Natural killer cell (primary cell): ENCODE measurements around the gene AMDHD2. TPM values are rescaled to one million over a fixed set of nuclear protein-coding genes. Genes with fewer than 3 reads are reported as not detected.
"Not testable (repeated sequence)": the region's sequence is repeated elsewhere in the genome, so short reads cannot be mapped to it uniquely, and the experiment has no call there.

Experiments used
- ATAC-seq, 3 donors: fragments of 150-1000 bp in 2 of 3; fragments of 200-7000 bp in 1 of 3; cut with Tn5 transposase; 1 replicate in 1 of 3; 2 replicates in 2 of 3; pipeline ENCODE4 v1.10.0; 2021; ENCODE audit warnings: mild to moderate bottlenecking in 2 of 3, moderate library complexity in 2 of 3
- DNase-seq, 2 donors: peaks; one replicate each; pipeline versions ENCODE4 v3.0.0 to v3.0.0-alpha.2; 2013 to 2021; ENCODE audit warnings: mixed read lengths in 1 of 2
- H3K27ac ChIP-seq: one replicate; pipeline ENCODE4 v1.5.1; 2013; ENCODE audit warnings: mild to moderate bottlenecking, low read length
- H3K27me3 ChIP-seq: one replicate; pipeline ENCODE4 v1.6.1; 2013; ENCODE audit warnings: low read length; ENCODE audit not compliant: control insufficient read depth, insufficient read depth
- H3K36me3 ChIP-seq: one replicate; pipeline ENCODE4 v1.6.1; 2013; ENCODE audit warnings: low read length; ENCODE audit not compliant: control insufficient read depth, insufficient read depth
- H3K4me1 ChIP-seq: one replicate; pipeline ENCODE4 v1.6.1; 2013; ENCODE audit warnings: low read length; ENCODE audit not compliant: control insufficient read depth, insufficient read depth
- H3K4me3 ChIP-seq: one replicate; pipeline ENCODE4 v1.5.1; 2013; ENCODE audit warnings: low read length
- H3K9me3 ChIP-seq: one replicate; pipeline ENCODE4 v1.6.1; 2013; ENCODE audit warnings: low read length; ENCODE audit not compliant: control insufficient read depth, insufficient read depth
- H3K27ac Mint-ChIP-seq, 2 donors: one replicate each; pipeline ENCODE4 v1.8.0; 2022; ENCODE audit warnings: mild to moderate bottlenecking in 2 of 2, mixed read lengths in 2 of 2, moderate library complexity in 1 of 2
- H3K27me3 Mint-ChIP-seq, 2 donors: one replicate each; pipeline ENCODE4 v1.8.0; 2022; ENCODE audit warnings: low read depth in 2 of 2, mixed read lengths in 2 of 2
- H3K36me3 Mint-ChIP-seq: one replicate; pipeline ENCODE4 v1.8.0; 2022; ENCODE audit warnings: mixed read lengths
- H3K4me1 Mint-ChIP-seq, 2 donors: one replicate each; pipeline ENCODE4 v1.8.0; 2022; ENCODE audit warnings: mixed read lengths in 2 of 2
- H3K4me3 Mint-ChIP-seq: one replicate; pipeline ENCODE4 v1.8.0; 2022; ENCODE audit warnings: mild to moderate bottlenecking, moderate library complexity, mixed read lengths
- H3K9me3 Mint-ChIP-seq, 2 donors: one replicate each; pipeline ENCODE4 v1.8.0; 2022; ENCODE audit warnings: mixed read lengths in 2 of 2
- WGBS: methylation state at CpG from one replicate; pipeline ENCODE4 v1.1.7; 2013; ENCODE audit warnings: missing lambda C conversion rate; ENCODE audit not compliant: insufficient coverage; 5-methylcytosine and 5-hydroxymethylcytosine counted together
- intact Hi-C: fragments of 100-400 bp; cut with micrococcal nuclease; formaldehyde crosslinking; loops from one replicate; pipeline ENCODE4 v1.14.2; 2022
- total RNA-seq, 4 donors: library from RNA; stranded (reverse); fragments of 120-200 nt in 1 of 4; gene quantifications; one replicate each; pipeline versions ENCODE4 v1.2.3 to v1.2.4, GENCODE V29; 2013 to 2022
- TF ChIP-seq, protein P1 (sequence below): fragments of 200-600 bp; IDR thresholded peaks from one replicate; pipeline ENCODE4 v1.8.0; 2022; ENCODE audit warnings: antibody characterized with exemption

AMDHD2 gene
- total RNA-seq, 3 donors from 2014 or later (not counting 1 experiment from before 2014, with no cell fraction given): 129 to 162 (median 144) TPM

DNA sequence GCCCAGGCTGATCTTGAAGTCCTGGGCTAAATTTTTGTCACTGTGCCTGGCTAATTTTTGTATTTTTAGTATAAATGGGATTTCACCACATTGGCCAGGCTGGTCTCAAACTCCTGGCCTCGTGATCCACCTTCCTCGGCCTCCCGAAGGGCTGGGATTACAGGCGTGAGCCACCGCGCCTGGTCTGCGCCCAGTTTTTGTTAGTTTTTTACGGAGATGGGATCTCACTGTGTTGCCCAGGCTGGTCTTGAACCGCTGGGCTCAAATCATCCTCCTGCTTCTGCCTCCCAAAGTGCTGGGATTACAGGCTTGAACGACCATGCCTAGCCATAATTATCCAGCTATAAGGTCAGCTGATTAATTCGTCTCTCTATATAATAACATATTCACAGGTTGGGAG, 13.7 kb downstream of the AMDHD2 start:
- H3K9me3 Mint-ChIP-seq: no peaks in the 10 kb centered on the region
- peak overlapping the region; percentile 72 for H3K4me3 Mint-ChIP-seq
- Histone ChIP-seq H3K4me1 (peaks cover 51% of the 10 kb centered on the region), H3K27me3 (no peaks in the 10 kb centered on the region), H3K9me3 (no peaks in the 10 kb centered on the region), H3K4me3 (no peak overlapping the region), H3K36me3 (peaks cover 7% of the 10 kb centered on the region), H3K27ac (no peak overlapping the region)
- intact Hi-C loops: no loop called here
- peaks cover 28 to 42% of the 10 kb centered on the region in 2 donors for H3K4me1 Mint-ChIP-seq
- peak overlapping the region; percentile 71 to 98 for H3K27ac Mint-ChIP-seq
- no peaks in the 10 kb centered on the region for H3K27me3 Mint-ChIP-seq
- no peaks in the 10 kb centered on the region for H3K36me3 Mint-ChIP-seq
- no peak for DNase-seq
- TF ChIP-seq, protein P1, sequence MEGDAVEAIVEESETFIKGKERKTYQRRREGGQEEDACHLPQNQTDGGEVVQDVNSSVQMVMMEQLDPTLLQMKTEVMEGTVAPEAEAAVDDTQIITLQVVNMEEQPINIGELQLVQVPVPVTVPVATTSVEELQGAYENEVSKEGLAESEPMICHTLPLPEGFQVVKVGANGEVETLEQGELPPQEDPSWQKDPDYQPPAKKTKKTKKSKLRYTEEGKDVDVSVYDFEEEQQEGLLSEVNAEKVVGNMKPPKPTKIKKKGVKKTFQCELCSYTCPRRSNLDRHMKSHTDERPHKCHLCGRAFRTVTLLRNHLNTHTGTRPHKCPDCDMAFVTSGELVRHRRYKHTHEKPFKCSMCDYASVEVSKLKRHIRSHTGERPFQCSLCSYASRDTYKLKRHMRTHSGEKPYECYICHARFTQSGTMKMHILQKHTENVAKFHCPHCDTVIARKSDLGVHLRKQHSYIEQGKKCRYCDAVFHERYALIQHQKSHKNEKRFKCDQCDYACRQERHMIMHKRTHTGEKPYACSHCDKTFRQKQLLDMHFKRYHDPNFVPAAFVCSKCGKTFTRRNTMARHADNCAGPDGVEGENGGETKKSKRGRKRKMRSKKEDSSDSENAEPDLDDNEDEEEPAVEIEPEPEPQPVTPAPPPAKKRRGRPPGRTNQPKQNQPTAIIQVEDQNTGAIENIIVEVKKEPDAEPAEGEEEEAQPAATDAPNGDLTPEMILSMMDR: no peak
- 97% methylated on average over 9 of the region's 11 CpGs for WGBS
- ATAC-seq: no peak

DNA sequence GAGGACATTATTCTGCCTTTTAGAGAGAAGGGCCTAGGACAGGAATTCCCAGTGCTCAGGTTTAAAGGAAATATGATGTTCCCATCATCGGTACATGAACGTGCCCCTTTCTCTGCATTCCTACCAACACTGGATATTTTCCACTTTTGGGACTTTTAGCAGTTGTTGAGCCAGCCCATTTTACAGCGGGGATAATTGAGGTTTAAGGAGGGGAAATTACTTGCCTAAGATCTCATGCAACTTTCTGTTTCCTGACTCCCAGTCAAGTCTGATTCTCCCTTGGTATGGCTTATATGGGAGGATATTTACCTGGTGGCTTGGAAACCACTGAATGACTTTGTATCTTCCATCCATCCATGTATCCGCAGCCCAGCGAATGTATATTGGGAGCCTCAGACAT, 14.2 kb downstream of the AMDHD2 start:
- Mint-ChIP-seq H3K4me3 (peak overlapping the region; percentile 72), H3K4me1 (peaks cover 32 to 47% of the 10 kb centered on the region in 2 donors), H3K27ac (peak overlapping the region; percentile 71 to 98)
- H3K36me3 ChIP-seq, DNase-seq, H3K9me3 ChIP-seq, H3K27me3 ChIP-seq, H3K27ac ChIP-seq, ATAC-seq, H3K27me3 Mint-ChIP-seq, H3K36me3 Mint-ChIP-seq, H3K9me3 Mint-ChIP-seq, H3K4me3 ChIP-seq, intact Hi-C loops: not testable (repeated sequence)
- peaks cover 55% of the 10 kb centered on the region for H3K4me1 ChIP-seq
- 100% methylated on average over 4 of the region's 5 CpGs for WGBS

DNA sequence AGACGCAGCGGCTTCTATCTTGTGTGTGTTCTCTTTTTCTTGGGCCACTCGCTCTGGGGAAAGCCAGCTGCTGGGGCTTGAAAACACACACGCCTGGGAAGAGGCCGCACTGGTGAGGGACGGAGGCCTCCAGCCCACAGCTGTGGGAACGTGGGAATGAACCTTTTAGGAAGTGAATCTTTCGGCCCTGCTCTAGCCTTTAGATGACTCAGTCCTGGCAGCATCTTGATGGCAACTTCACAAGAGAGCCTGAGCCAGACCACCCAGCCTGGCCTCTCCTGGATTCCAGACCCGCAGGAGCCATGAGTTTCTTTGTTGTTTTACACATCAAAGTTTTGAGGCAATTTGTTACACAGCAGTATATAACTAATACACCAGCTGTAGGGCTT, 15.4 kb downstream of the AMDHD2 start:
- Histone ChIP-seq H3K9me3 (no peaks in the 10 kb centered on the region), H3K27ac (no peak overlapping the region), H3K4me1 (peaks cover 65% of the 10 kb centered on the region), H3K36me3 (no peaks in the 10 kb centered on the region), H3K27me3 (no peaks in the 10 kb centered on the region), H3K4me3 (no peak overlapping the region)
- Mint-ChIP-seq H3K9me3 (no peaks in the 10 kb centered on the region), H3K27ac (peak overlapping the region in 1 of 2 donors; percentile 89), H3K27me3 (no peaks in the 10 kb centered on the region), H3K4me3 (no peak overlapping the region), H3K4me1 (peaks cover 42 to 49% of the 10 kb centered on the region in 2 donors), H3K36me3 (no peaks in the 10 kb centered on the region)
- intact Hi-C loops: no loop called here
- TF ChIP-seq, protein P1: no peak
- peak in 1 of 2 donors; percentile 18 for DNase-seq
- no peak for ATAC-seq
- 81% methylated on average over 9 of the region's 9 CpGs for whole genome bisulfite sequencing

DNA sequence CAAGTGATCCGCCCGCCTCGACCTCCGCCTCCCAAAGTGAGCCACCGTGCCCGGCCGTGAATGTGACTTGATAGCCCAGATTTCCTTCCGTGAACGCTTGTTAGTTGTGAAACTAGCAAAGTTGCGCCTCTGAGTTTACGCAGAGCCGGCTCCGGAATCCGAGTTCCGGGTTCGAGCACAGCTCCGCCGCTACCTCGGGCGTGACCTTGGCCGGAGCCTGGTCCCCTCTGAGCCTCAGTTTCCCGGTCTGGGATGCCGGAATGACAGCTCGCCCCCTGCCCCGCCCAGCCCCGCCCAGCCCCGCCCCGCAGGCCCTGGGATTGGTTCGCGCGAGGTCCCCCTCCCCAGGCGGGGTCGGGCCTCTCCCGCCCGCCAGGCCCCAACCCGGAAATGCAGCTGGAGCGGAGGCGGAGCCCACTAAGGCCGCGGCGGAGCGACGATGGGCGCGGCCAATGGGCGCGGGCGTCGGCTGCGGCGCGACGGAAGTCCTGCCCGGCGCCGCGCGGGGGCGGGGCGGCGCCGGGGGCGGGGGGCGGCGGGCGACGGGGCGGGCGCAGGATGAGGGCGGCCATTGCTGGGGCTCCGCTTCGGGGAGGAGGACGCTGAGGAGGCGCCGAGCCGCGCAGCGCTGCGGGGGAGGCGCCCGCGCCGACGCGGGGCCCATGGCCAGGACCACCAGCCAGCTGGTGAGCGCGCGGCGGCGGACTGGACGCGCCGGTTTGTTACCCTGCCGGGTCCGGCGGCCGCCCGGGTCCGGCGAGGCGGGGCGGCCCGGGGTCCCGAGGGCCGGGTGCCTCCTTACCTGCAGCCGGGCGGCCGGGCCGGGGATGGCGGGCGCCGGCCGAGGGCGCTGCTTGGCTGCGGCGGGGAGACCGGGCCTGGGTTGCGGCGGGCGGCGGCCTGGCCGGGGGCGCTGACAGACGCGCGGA, 17.5 kb downstream of the AMDHD2 start, which contains the start of gene PDPK1:
Gene PDPK1, plus strand, starts transcription at position 571 of the 929 bp plus-strand sequence. Its CDS starts 92 bp downstream, at position 663.
- Mint-ChIP-seq H3K36me3 (no peaks in the 10 kb centered on the region), H3K27ac (peak within 1 kb of the TSS; percentile 85 to 89), H3K9me3 (no peaks in the 10 kb centered on the region), H3K4me1 (peaks cover 36 to 40% of the 10 kb centered on the region in 2 donors), H3K4me3 (peak within 1 kb of the TSS; percentile 86), H3K27me3 (no peaks in the 10 kb centered on the region)
- Histone ChIP-seq H3K36me3 (no peaks in the 10 kb centered on the region), H3K9me3 (no peaks in the 10 kb centered on the region), H3K4me3 (peak within 1 kb of the TSS; percentile 63), H3K27me3 (no peaks in the 10 kb centered on the region), H3K4me1 (peaks cover 58% of the 10 kb centered on the region), H3K27ac (peak within 1 kb of the TSS; percentile 77)
- WGBS: under 1% methylated on average over 117 of the region's 126 CpGs
- DNase-seq (peak; percentile 92 to 97), ATAC-seq (peak; percentile 84 to 96 (median 87))
- TF ChIP-seq, protein P1: no peak
- intact Hi-C loops: no loop called here

DNA sequence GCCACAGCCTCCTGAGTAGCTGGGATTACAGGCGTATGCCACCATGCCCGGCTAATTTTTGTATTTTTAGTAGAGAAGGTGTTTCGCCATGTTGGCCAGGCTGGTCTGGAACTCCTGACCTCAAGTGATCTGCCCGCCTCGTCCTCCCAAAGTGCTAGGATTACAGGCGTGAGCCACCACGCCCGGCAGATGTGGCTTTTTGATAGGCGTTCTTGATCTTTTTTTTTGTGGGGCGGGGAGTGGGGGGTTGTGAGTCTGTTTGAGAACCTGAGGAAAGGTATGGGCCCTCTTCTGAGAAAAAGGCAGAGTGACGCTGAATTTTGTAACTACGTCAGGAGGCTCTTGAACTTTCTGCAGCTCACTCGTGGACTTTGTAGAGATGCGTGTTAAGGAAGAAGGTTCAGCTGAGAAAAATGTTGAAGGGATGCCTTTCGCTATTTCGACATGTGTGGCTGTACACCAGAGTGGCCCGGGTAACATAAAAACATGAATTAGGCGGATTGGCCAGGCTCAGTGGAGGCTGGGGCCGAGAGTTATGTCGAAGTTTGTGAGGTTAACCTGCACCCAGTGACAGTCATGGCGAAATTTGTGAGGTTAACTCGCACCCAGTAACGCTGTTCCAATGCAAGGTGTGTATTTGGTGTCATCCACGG, 19.1 kb downstream of the AMDHD2 start:
- H3K9me3 Mint-ChIP-seq, H3K4me3 ChIP-seq, H3K36me3 Mint-ChIP-seq, H3K9me3 ChIP-seq, H3K27me3 Mint-ChIP-seq, ATAC-seq, H3K27ac ChIP-seq, intact Hi-C loops, H3K27me3 ChIP-seq, H3K36me3 ChIP-seq: not testable (repeated sequence)
- WGBS: 86% methylated on average over 24 of the region's 24 CpGs
- Mint-ChIP-seq H3K4me1 (peaks cover 33 to 37% of the 10 kb centered on the region in 2 donors), H3K27ac (peak overlapping the region; percentile 37 to 48), H3K4me3 (peak overlapping the region; percentile 89)
- H3K4me1 ChIP-seq: peaks cover 48% of the 10 kb centered on the region
- DNase-seq: peak in 1 of 2 donors; percentile 9
